Measurements from ENCODE around the gene FAM168A. TPM values are rescaled to one million over a fixed set of nuclear protein-coding genes. Genes with fewer than 3 reads are reported as not detected.

FAM168A gene
- total RNA-seq, 1 donor from 2014 or later = 50.8 TPM

GRCh38 chr11:73508243-73509176 is 89.4 kb downstream of the FAM168A start:
- no peak for TF ChIP-seq CTCF (IDR thresholded peaks at IDR 0.05; ENCODE audit: unreplicated experiment)
- Mint-ChIP-seq H3K4me1 (ENCODE audit: low read depth) (no peaks in the 10 kb centered on the region), H3K36me3 (ENCODE audit: insufficient read depth) (peaks cover 15% of the 10 kb centered on the region), H3K27me3 (no peaks in the 10 kb centered on the region), H3K4me3 (ENCODE audit: low read depth) (no peak overlapping the region), H3K27ac (no peak overlapping the region), H3K9me3 (ENCODE audit: low read depth) (peaks cover 14% of the 10 kb centered on the region)
- DNase-seq (ENCODE audit: low spot score, unreplicated experiment) = no peak

DNA sequence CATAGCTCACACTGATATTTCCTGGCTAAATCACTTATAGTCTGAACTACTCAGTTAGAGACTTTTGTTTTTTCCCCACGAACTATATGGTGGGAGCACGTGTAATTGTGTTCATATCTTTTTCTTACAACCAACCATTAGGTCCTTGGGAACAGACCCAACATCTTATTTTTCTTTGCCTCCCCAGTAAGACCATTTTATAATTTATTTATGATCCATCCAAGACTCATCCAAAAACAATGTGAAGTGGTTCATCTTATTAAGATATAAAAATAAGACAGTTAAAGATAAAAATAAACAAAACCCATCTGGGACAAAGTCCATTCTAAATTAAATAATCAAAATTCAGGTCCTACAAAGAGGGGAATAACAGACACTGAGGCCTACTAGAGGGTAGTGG is 90.8 kb downstream of the FAM168A start:
- peaks cover 20% of the 10 kb centered on the region for H3K36me3 Mint-ChIP-seq (ENCODE audit: insufficient read depth)
- DNase-seq (ENCODE audit: low spot score, unreplicated experiment) = no peak
- no peak for TF ChIP-seq CTCF (IDR thresholded peaks at IDR 0.05; ENCODE audit: unreplicated experiment)
- no peaks in the 10 kb centered on the region for H3K27me3 Mint-ChIP-seq
- no peaks in the 10 kb centered on the region for H3K4me1 Mint-ChIP-seq (ENCODE audit: low read depth)
- peaks cover 21% of the 10 kb centered on the region for H3K9me3 Mint-ChIP-seq (ENCODE audit: low read depth)
- no peak overlapping the region for H3K4me3 Mint-ChIP-seq (ENCODE audit: low read depth)
- H3K27ac Mint-ChIP-seq = no peak overlapping the region

- Mint-ChIP-seq H3K27me3 (no peaks in the 10 kb centered on the region), H3K4me1 (ENCODE audit: low read depth) (no peaks in the 10 kb centered on the region), H3K9me3 (ENCODE audit: low read depth) (peaks cover 28% of the 10 kb centered on the region), H3K4me3 (ENCODE audit: low read depth) (no peak overlapping the region), H3K27ac (no peak overlapping the region), H3K36me3 (ENCODE audit: insufficient read depth) (peaks cover 21% of the 10 kb centered on the region)
- no peak for DNase-seq (ENCODE audit: low spot score, unreplicated experiment)
- no peak for TF ChIP-seq CTCF (IDR thresholded peaks at IDR 0.05; ENCODE audit: unreplicated experiment)
Measured at GRCh38 chr11:73506038-73506437, 91.9 kb downstream of the FAM168A start.

DNA sequence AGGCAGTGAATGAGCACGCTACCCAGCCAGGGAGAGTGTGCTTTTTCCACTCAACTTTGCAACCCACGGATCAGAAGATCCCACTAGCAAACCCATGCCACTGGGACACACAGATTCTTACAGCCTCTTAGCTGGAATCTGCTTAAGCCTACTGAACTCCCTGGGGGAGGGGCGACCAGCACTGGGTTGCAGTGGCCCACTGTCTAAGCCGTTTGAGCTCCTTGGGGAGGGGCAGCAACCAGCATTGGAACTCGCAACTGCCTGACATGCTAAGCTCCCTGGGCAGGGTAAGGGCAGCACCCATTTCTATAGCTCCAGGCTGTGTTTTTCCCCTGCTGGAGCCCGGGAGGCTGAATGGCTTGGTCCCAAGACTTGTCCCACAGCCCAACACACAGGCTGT is 99.6 kb downstream of the FAM168A start:
- no peak for TF ChIP-seq CTCF (IDR thresholded peaks at IDR 0.05; ENCODE audit: unreplicated experiment)
- no peak for DNase-seq (ENCODE audit: low spot score, unreplicated experiment)
- Mint-ChIP-seq H3K4me3 (ENCODE audit: low read depth) (no peak overlapping the region), H3K27ac (no peak overlapping the region), H3K36me3 (ENCODE audit: insufficient read depth) (peaks cover 16% of the 10 kb centered on the region), H3K9me3 (ENCODE audit: low read depth) (peaks cover 15% of the 10 kb centered on the region), H3K4me1 (ENCODE audit: low read depth) (no peaks in the 10 kb centered on the region), H3K27me3 (no peaks in the 10 kb centered on the region)

- no peak overlapping the region for H3K27ac Mint-ChIP-seq
- H3K4me1 Mint-ChIP-seq (ENCODE audit: low read depth) = no peaks in the 10 kb centered on the region
- no peaks in the 10 kb centered on the region for H3K27me3 Mint-ChIP-seq
- peaks cover 2% of the 10 kb centered on the region for H3K9me3 Mint-ChIP-seq (ENCODE audit: low read depth)
- no peak for TF ChIP-seq CTCF (IDR thresholded peaks at IDR 0.05; ENCODE audit: unreplicated experiment)
- no peak overlapping the region for H3K4me3 Mint-ChIP-seq (ENCODE audit: low read depth)
- DNase-seq (ENCODE audit: low spot score, unreplicated experiment) = no peak
- H3K36me3 Mint-ChIP-seq (ENCODE audit: insufficient read depth) = peaks cover 11% of the 10 kb centered on the region
Measured at GRCh38 chr11:73496134-73496533, 101.8 kb downstream of the FAM168A start.
